ENCODE results near the gene CD5L.
A peak's percentile ranks its signal among the peaks of the same experiment; 100 is the strongest.

Gene CD5L

DNA sequence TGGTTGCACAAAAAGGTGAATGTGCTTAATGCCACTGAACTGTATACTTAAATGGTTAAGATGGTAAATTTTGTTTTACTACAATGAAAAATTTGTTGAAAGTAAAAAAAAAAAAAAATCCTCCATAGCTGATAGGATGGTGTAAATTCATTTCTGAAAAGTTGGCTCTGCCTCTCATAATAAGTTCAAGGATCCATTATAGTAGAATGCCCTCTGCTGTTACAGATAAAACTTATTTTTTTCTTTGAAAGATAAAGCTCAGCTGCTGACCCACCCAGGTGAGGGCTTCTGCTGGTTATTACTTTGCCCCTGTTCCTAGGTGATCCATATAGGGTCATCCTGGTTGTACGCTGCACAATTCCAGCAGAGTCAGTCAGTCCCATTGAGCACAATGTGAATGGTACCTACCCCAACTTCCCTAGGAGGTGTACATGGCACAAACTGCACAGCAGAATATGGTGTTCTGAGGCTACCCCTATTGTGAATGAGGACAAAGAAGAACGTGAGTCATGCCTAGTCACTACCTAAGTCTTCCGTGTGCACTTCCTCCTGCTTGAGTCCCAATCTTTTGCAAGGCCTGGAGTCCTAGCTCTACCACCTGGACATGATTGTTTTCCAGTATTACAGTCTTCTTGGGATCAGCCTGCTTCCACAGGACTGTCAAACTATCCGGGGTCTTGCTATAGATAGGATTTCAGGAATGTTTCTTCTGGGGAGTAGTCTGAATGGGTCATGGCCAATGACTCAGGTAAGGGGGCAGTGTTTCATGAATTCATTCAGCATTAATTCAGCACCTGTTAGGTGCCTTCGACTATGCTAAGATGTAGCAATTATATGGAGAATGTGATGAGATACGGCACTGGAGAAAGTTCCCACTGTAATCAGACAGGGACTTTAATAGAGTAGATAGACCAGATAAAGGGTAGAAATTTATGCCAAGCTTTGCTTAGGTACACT lies 20.8 kb upstream of the CD5L start:
- no peaks in the 10 kb centered on the region for H3F3A ChIP-seq (ENCODE audit: low read depth)
- no peaks in the 10 kb centered on the region for H3K9me2 ChIP-seq (replicated peaks; ENCODE audit: low read depth, low read length)
- H4K20me1 ChIP-seq (ENCODE audit: insufficient read depth, low read length, poor library complexity, severe bottlenecking): no peaks in the 10 kb centered on the region
- no peak overlapping the region for H3K4me3 ChIP-seq (ENCODE audit: low read length, poor library complexity, severe bottlenecking)
- no peaks in the 10 kb centered on the region for H3K27me3 ChIP-seq (ENCODE audit: insufficient read depth, low read length, poor library complexity, severe bottlenecking)
- H3K4me2 ChIP-seq (ENCODE audit: low read depth, low read length, poor library complexity, severe bottlenecking): no peak overlapping the region
- H3K36me3 ChIP-seq (ENCODE audit: insufficient read depth, low read length): no peaks in the 10 kb centered on the region
- no peaks in the 10 kb centered on the region for H3K9me3 ChIP-seq (ENCODE audit: insufficient read depth, low read depth, low read length)
- H3K9ac ChIP-seq (ENCODE audit: low read depth, low read length, poor library complexity, severe bottlenecking): no peak overlapping the region
- no peak for TF ChIP-seq EZH2phosphoT487 (IDR thresholded peaks at IDR 0.05; ENCODE audit: borderline replicate concordance)
- TF ChIP-seq, protein P1, sequence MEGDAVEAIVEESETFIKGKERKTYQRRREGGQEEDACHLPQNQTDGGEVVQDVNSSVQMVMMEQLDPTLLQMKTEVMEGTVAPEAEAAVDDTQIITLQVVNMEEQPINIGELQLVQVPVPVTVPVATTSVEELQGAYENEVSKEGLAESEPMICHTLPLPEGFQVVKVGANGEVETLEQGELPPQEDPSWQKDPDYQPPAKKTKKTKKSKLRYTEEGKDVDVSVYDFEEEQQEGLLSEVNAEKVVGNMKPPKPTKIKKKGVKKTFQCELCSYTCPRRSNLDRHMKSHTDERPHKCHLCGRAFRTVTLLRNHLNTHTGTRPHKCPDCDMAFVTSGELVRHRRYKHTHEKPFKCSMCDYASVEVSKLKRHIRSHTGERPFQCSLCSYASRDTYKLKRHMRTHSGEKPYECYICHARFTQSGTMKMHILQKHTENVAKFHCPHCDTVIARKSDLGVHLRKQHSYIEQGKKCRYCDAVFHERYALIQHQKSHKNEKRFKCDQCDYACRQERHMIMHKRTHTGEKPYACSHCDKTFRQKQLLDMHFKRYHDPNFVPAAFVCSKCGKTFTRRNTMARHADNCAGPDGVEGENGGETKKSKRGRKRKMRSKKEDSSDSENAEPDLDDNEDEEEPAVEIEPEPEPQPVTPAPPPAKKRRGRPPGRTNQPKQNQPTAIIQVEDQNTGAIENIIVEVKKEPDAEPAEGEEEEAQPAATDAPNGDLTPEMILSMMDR (conservative IDR thresholded peaks at IDR 0.05; ENCODE audit: low read length): peak; percentile 35
- H3K4me1 ChIP-seq (ENCODE audit: insufficient read depth, low read length, poor library complexity, severe bottlenecking): no peaks in the 10 kb centered on the region
- H2AFZ ChIP-seq (ENCODE audit: low read length): no peak overlapping the region
- H3K79me2 ChIP-seq (ENCODE audit: insufficient read depth, low read length): no peaks in the 10 kb centered on the region

DNA sequence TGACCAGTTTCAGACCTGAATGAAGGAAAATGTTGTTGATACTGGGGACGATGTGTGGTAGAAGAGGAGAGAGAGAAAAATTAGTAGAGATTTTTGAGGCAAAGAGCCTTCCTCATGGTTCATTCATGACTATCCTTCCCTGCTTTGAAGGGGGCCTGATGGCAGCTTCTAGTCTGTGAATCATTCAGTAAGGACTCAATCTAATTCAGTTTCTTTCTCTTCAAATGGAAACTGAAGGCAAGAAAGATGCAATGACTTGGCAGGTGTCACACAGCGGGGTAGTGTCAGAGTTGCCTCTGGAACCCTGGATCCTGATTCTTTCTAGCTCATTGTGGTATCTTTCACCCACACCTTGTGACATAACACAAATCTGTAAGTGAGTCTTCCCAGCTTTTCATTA lies 14.9 kb upstream of the CD5L start:
- no peak overlapping the region for H3K4me2 ChIP-seq (ENCODE audit: low read depth, low read length, poor library complexity, severe bottlenecking)
- no peak overlapping the region for H3K9ac ChIP-seq (ENCODE audit: low read depth, low read length, poor library complexity, severe bottlenecking)
- no peaks in the 10 kb centered on the region for H3K9me3 ChIP-seq (ENCODE audit: insufficient read depth, low read depth, low read length)
- no peaks in the 10 kb centered on the region for H3K79me2 ChIP-seq (ENCODE audit: insufficient read depth, low read length)
- H3K36me3 ChIP-seq (ENCODE audit: insufficient read depth, low read length): no peaks in the 10 kb centered on the region
- no peaks in the 10 kb centered on the region for H3K4me1 ChIP-seq (ENCODE audit: insufficient read depth, low read length, poor library complexity, severe bottlenecking)
- TF ChIP-seq, protein P1 (conservative IDR thresholded peaks at IDR 0.05; ENCODE audit: low read length): no peak
- TF ChIP-seq EZH2phosphoT487 (IDR thresholded peaks at IDR 0.05; ENCODE audit: borderline replicate concordance): no peak
- H2AFZ ChIP-seq (ENCODE audit: low read length): no peak overlapping the region
- H3K4me3 ChIP-seq (ENCODE audit: low read length, poor library complexity, severe bottlenecking): no peak overlapping the region
- no peaks in the 10 kb centered on the region for H3K27me3 ChIP-seq (ENCODE audit: insufficient read depth, low read length, poor library complexity, severe bottlenecking)
- H3F3A ChIP-seq (ENCODE audit: low read depth): no peaks in the 10 kb centered on the region
- no peaks in the 10 kb centered on the region for H3K9me2 ChIP-seq (replicated peaks; ENCODE audit: low read depth, low read length)
- H4K20me1 ChIP-seq (ENCODE audit: insufficient read depth, low read length, poor library complexity, severe bottlenecking): no peaks in the 10 kb centered on the region

DNA sequence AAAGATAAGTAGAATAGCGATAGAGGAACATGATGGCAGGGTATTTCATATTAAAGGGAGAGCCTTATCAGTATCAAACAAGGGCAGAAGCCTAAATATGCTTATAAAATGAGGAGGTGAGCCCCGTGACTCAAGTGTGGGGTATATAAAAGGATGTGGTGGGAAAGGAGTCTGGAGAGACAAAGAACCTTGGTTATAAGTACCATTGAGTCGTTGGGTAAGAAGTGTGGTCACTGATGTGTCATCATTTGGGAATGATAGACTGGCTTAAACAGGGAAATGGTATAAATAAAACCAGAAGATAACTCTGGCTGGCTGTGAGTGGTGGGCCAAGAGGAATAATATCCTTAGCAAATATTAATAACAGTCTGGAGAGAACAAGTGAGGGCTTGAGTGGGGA lies 10.9 kb upstream of the CD5L start:
- Histone ChIP-seq H3K9me2 (replicated peaks; ENCODE audit: low read depth, low read length) (no peaks in the 10 kb centered on the region), H4K20me1 (ENCODE audit: insufficient read depth, low read length, poor library complexity, severe bottlenecking) (no peaks in the 10 kb centered on the region), H3K4me1 (ENCODE audit: insufficient read depth, low read length, poor library complexity, severe bottlenecking) (no peaks in the 10 kb centered on the region), H2AFZ (ENCODE audit: low read length) (no peak overlapping the region), H3K9me3 (ENCODE audit: insufficient read depth, low read depth, low read length) (no peaks in the 10 kb centered on the region), H3K4me3 (ENCODE audit: low read length, poor library complexity, severe bottlenecking) (no peak overlapping the region), H3F3A (ENCODE audit: low read depth) (no peaks in the 10 kb centered on the region), H3K36me3 (ENCODE audit: insufficient read depth, low read length) (no peaks in the 10 kb centered on the region), H3K4me2 (ENCODE audit: low read depth, low read length, poor library complexity, severe bottlenecking) (no peak overlapping the region), H3K9ac (ENCODE audit: low read depth, low read length, poor library complexity, severe bottlenecking) (no peak overlapping the region), H3K27me3 (ENCODE audit: insufficient read depth, low read length, poor library complexity, severe bottlenecking) (no peaks in the 10 kb centered on the region), H3K79me2 (ENCODE audit: insufficient read depth, low read length) (no peaks in the 10 kb centered on the region)
- TF ChIP-seq, protein P1 (conservative IDR thresholded peaks at IDR 0.05; ENCODE audit: low read length): no peak
- no peak for TF ChIP-seq EZH2phosphoT487 (IDR thresholded peaks at IDR 0.05; ENCODE audit: borderline replicate concordance)

All from Loucy (cell line).